Measurements from ENCODE around the gene DYSF.

Gene DYSF

DNA sequence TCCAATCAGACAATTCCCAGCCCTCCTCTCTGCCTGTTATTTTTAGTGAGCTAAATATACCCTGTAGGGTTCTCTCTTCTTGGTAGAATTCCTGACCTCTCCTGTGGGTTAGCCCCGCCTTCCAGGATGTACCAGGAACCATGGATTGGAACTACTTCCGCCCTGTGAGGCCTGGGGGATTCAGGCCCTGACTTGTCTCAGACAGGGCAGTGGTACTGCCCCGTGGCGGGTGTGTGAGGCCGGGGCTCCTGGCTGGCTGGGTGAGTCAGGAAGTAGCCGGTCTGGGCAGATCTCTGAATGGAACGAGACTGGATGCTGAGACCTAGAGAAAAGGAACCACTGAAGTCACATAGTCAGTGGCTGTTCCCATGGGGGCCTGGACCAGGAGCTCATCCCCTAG lies 50.5 kb downstream of the DYSF start:
- Histone ChIP-seq H3K27ac (ENCODE audit: low read length) (no peak overlapping the region), H3K36me3 (ENCODE audit: control insufficient read depth in 2 of 2, insufficient read depth in 2 of 2, low read length in 2 of 2) (no peaks in the 10 kb centered on the region), H3K4me3 (ENCODE audit: low read length in 2 of 2) (no peak overlapping the region), H3K9me3 (ENCODE audit: control insufficient read depth in 2 of 2, low read length in 2 of 2) (no peaks in the 10 kb centered on the region), H3K4me1 (ENCODE audit: control insufficient read depth, insufficient read depth, low read length) (peaks cover 25% of the 10 kb centered on the region), H3K27me3 (ENCODE audit: control insufficient read depth in 1 of 2, insufficient read depth in 2 of 2, low read length in 2 of 2) (no peaks in the 10 kb centered on the region), H3K9ac (ENCODE audit: low read length in 2 of 2) (no peak overlapping the region)

- no peaks in the 10 kb centered on the region for H3K9me3 ChIP-seq (ENCODE audit: control insufficient read depth in 2 of 2, low read length in 2 of 2)
- no peak overlapping the region for H3K4me3 ChIP-seq (ENCODE audit: low read length in 2 of 2)
- H3K9ac ChIP-seq (ENCODE audit: low read length in 2 of 2) = no peak overlapping the region
- H3K27ac ChIP-seq (ENCODE audit: low read length) = no peak overlapping the region
- no peaks in the 10 kb centered on the region for H3K36me3 ChIP-seq (ENCODE audit: control insufficient read depth in 2 of 2, insufficient read depth in 2 of 2, low read length in 2 of 2)
- no peaks in the 10 kb centered on the region for H3K27me3 ChIP-seq (ENCODE audit: control insufficient read depth in 1 of 2, insufficient read depth in 2 of 2, low read length in 2 of 2)
- H3K4me1 ChIP-seq (ENCODE audit: control insufficient read depth, insufficient read depth, low read length) = peaks cover 24% of the 10 kb centered on the region
Observed at GRCh38 chr2:71504611-71505010, 51.2 kb downstream of the DYSF start.

DNA sequence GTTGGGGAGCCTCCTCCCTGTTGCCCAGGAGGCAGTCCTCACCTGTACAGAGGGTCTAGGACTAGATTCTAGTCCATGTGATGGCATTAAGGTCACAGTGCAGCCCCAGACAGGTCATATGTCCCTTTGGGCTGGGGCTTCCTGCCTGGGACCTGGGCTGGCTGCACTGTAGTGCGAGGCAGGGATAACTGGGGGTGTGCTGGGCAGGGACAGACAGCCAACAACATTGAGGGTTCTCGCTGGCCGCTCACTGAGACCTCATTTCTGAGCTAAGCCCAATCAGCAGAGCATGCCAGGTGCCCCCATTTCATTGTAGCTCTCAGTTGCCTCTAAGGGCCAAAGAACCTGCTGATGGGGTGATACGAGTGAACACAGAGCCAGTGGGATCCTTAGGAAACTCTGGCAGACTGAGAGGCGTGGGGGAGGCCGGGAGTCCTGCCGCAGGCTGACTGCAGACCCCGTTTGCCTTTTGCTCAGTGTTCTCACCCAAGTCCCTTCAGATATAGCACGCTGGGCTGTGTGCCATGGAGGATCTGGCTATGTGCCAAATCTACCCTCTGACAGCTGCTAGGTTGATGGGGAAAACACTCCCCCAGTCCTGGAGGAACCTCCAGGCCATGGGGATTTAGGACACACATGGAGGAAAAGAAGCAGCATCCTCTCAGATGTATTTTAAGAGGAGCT lies 51.9 kb downstream of the DYSF start:
- Histone ChIP-seq H3K9me3 (ENCODE audit: control insufficient read depth in 2 of 2, low read length in 2 of 2) (no peaks in the 10 kb centered on the region), H3K27me3 (ENCODE audit: control insufficient read depth in 1 of 2, insufficient read depth in 2 of 2, low read length in 2 of 2) (no peaks in the 10 kb centered on the region), H3K27ac (ENCODE audit: low read length) (no peak overlapping the region), H3K9ac (ENCODE audit: low read length in 2 of 2) (no peak overlapping the region), H3K36me3 (ENCODE audit: control insufficient read depth in 2 of 2, insufficient read depth in 2 of 2, low read length in 2 of 2) (no peaks in the 10 kb centered on the region), H3K4me3 (ENCODE audit: low read length in 2 of 2) (no peak overlapping the region), H3K4me1 (ENCODE audit: control insufficient read depth, insufficient read depth, low read length) (peaks cover 21% of the 10 kb centered on the region)

DNA sequence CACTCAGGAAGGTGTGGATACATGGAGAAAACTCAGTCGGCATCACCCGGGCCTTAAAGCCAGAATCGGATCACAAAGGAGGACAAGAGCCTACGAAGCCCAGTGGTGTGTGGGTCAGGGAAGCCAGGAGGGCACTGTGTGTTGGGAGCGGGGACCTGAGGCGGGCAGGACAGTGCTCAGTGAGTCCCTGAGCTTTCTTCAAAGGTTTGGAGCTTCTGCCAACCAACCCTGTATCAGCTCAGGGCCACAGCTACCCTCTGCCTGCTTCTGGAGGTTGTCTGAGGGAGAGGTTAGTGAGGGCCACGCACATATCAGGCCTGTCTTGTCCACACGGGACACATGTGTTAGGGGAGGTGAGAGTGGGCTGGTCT lies 52.4 kb downstream of the DYSF start:
- Histone ChIP-seq H3K27ac (ENCODE audit: low read length) (no peak overlapping the region), H3K4me3 (ENCODE audit: low read length in 2 of 2) (no peak overlapping the region), H3K4me1 (ENCODE audit: control insufficient read depth, insufficient read depth, low read length) (peaks cover 19% of the 10 kb centered on the region), H3K36me3 (ENCODE audit: control insufficient read depth in 2 of 2, insufficient read depth in 2 of 2, low read length in 2 of 2) (no peaks in the 10 kb centered on the region), H3K27me3 (ENCODE audit: control insufficient read depth in 1 of 2, insufficient read depth in 2 of 2, low read length in 2 of 2) (no peaks in the 10 kb centered on the region), H3K9ac (ENCODE audit: low read length in 2 of 2) (no peak overlapping the region), H3K9me3 (ENCODE audit: control insufficient read depth in 2 of 2, low read length in 2 of 2) (no peaks in the 10 kb centered on the region)

DNA sequence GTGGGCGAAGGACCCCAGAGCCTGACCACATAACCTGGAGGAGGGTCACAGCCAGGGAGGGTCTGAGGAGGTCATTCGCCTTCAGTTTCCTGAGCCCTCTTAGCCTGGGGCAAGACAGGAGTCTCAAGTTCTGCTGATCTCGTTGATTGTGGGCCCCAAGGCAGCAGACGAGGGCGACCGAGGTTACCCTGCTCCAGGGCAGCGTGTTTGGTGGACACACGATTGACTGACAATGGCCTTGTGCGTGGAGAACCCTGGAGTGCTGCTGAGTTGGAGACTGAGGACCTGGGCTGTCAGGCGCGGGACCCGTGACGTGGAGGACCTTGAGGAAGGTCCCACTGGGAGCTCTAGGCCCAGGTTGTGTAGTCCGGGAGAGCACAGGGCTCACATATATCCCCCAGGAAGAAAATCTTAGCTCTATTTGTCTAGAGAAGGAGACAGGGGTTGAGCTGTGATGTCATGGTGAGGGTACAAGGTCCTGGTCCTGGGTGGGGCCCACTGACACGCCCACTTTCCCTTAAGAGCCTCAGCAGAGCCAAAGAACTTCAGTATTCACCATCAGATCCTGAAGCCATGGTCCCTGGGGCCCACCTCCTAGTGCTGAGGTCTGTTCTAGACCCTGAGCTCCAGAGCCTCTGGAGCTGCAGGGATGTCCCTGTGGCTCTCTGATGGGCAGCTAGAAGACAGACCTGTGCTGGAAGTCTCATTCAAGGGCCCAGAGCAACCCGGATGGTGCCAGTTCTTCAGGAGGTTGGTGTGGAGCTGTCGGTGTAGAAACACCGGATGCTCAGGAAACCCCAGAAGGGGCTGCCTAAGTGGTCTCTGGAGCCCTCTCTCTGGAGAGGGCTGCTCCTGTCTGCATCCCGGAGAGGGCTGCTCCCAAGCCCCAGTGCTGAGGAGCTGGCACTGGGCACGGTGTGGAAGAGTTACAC lies 53.1 kb downstream of the DYSF start:
- no peaks in the 10 kb centered on the region for H3K9me3 ChIP-seq (ENCODE audit: control insufficient read depth in 2 of 2, low read length in 2 of 2)
- no peak overlapping the region for H3K4me3 ChIP-seq (ENCODE audit: low read length in 2 of 2)
- no peak overlapping the region for H3K27ac ChIP-seq (ENCODE audit: low read length)
- no peaks in the 10 kb centered on the region for H3K27me3 ChIP-seq (ENCODE audit: control insufficient read depth in 1 of 2, insufficient read depth in 2 of 2, low read length in 2 of 2)
- no peaks in the 10 kb centered on the region for H3K36me3 ChIP-seq (ENCODE audit: control insufficient read depth in 2 of 2, insufficient read depth in 2 of 2, low read length in 2 of 2)
- H3K4me1 ChIP-seq (ENCODE audit: control insufficient read depth, insufficient read depth, low read length) = peaks cover 18% of the 10 kb centered on the region
- no peak overlapping the region for H3K9ac ChIP-seq (ENCODE audit: low read length in 2 of 2)

DNA sequence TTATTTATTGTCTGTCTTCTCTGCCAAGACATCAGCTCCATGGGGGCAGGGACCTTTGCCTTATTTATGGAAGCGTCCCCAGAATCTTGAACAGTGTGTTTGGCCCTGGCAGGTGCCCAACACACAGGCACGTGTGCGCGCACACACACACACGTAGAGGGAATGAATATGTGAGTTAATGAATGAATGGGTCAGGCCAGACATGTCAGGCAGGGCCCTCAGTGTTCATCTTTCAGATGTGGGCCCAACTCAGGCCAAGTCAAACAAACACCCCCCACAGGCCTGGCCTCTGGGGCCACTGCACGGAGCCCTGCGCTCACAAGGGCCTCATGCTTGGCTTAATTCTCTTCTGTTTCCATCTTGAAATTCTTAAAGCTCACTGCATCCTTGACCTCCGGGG lies 54.1 kb downstream of the DYSF start:
- no peak overlapping the region for H3K9ac ChIP-seq (ENCODE audit: low read length in 2 of 2)
- no peaks in the 10 kb centered on the region for H3K36me3 ChIP-seq (ENCODE audit: control insufficient read depth in 2 of 2, insufficient read depth in 2 of 2, low read length in 2 of 2)
- no peak overlapping the region for H3K27ac ChIP-seq (ENCODE audit: low read length)
- no peaks in the 10 kb centered on the region for H3K27me3 ChIP-seq (ENCODE audit: control insufficient read depth in 1 of 2, insufficient read depth in 2 of 2, low read length in 2 of 2)
- H3K9me3 ChIP-seq (ENCODE audit: control insufficient read depth in 2 of 2, low read length in 2 of 2) = no peaks in the 10 kb centered on the region
- H3K4me1 ChIP-seq (ENCODE audit: control insufficient read depth, insufficient read depth, low read length) = peaks cover 18% of the 10 kb centered on the region
- H3K4me3 ChIP-seq (ENCODE audit: low read length in 2 of 2) = no peak overlapping the region

- no peaks in the 10 kb centered on the region for H3K36me3 ChIP-seq (ENCODE audit: control insufficient read depth in 2 of 2, insufficient read depth in 2 of 2, low read length in 2 of 2)
- H3K27me3 ChIP-seq (ENCODE audit: control insufficient read depth in 1 of 2, insufficient read depth in 2 of 2, low read length in 2 of 2) = no peaks in the 10 kb centered on the region
- no peaks in the 10 kb centered on the region for H3K9me3 ChIP-seq (ENCODE audit: control insufficient read depth in 2 of 2, low read length in 2 of 2)
- H3K27ac ChIP-seq (ENCODE audit: low read length) = no peak overlapping the region
- H3K9ac ChIP-seq (ENCODE audit: low read length in 2 of 2) = no peak overlapping the region
- no peak overlapping the region for H3K4me3 ChIP-seq (ENCODE audit: low read length in 2 of 2)
- peaks cover 4% of the 10 kb centered on the region for H3K4me1 ChIP-seq (ENCODE audit: control insufficient read depth, insufficient read depth, low read length)
Observed at GRCh38 chr2:71510196-71510807, 56.9 kb downstream of the DYSF start.

DNA sequence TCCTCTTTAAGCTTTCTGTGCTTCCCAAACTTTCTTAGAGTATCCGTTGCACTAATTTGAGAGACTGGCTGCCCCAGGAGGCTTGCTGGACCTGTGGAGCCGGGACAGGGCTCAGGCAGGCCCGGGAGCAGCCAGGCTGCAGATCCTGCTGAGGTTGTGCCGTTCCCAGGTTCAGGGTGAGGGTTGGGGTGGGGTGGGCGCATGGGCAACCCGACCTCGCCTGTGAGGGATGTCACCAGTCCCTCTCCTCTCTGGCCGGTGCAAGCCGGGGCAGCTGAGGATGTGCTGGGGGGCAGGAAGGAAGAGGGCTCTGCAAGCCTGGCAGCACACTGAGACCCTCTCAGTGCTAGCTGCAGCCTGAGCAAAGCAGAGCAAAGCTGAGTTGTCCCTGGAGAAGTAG lies 57.6 kb downstream of the DYSF start:
- Histone ChIP-seq H3K27me3 (ENCODE audit: control insufficient read depth in 1 of 2, insufficient read depth in 2 of 2, low read length in 2 of 2) (no peaks in the 10 kb centered on the region), H3K9me3 (ENCODE audit: control insufficient read depth in 2 of 2, low read length in 2 of 2) (no peaks in the 10 kb centered on the region), H3K4me1 (ENCODE audit: control insufficient read depth, insufficient read depth, low read length) (no peaks in the 10 kb centered on the region)

DNA sequence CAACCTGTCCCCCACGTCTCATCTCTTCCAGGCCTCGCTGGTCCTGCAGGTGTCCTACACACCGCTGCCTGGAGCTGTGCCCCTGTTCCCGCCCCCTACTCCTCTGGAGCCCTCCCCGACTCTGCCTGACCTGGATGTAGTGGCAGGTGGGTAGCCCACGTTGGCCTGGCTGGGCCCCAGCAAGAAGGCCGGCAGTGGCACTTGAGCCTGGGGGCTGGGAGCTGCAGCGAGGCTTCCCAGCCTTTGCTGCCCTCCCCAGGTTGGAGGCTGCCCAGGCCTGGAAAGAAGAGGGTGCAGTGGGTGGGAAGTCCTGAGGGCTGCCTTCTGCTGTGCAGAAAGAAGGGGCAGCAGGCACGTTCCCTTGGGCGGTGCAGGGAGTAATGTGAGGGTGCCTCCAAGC lies 58.4 kb downstream of the DYSF start:
- Histone ChIP-seq H3K4me3 (ENCODE audit: low read length in 2 of 2) (no peak overlapping the region), H3K27me3 (ENCODE audit: control insufficient read depth in 1 of 2, insufficient read depth in 2 of 2, low read length in 2 of 2) (no peaks in the 10 kb centered on the region), H3K9ac (ENCODE audit: low read length in 2 of 2) (no peak overlapping the region), H3K36me3 (ENCODE audit: control insufficient read depth in 2 of 2, insufficient read depth in 2 of 2, low read length in 2 of 2) (peaks cover 7 to 12% of the 10 kb centered on the region in 2 donors), H3K27ac (ENCODE audit: low read length) (no peak overlapping the region), H3K9me3 (ENCODE audit: control insufficient read depth in 2 of 2, low read length in 2 of 2) (no peaks in the 10 kb centered on the region), H3K4me1 (ENCODE audit: control insufficient read depth, insufficient read depth, low read length) (no peaks in the 10 kb centered on the region)

More for the DNA sequence above, 57.6 kb downstream of the DYSF start:
- no peak overlapping the region for H3K4me3 ChIP-seq (ENCODE audit: low read length in 2 of 2)
- no peak overlapping the region for H3K9ac ChIP-seq (ENCODE audit: low read length in 2 of 2)
- no peak overlapping the region for H3K27ac ChIP-seq (ENCODE audit: low read length)
- peaks cover 2 to 3% of the 10 kb centered on the region in 2 donors for H3K36me3 ChIP-seq (ENCODE audit: control insufficient read depth in 2 of 2, insufficient read depth in 2 of 2, low read length in 2 of 2)

GRCh38 chr2:71512386-71512785 lies 59.0 kb downstream of the DYSF start:
- Histone ChIP-seq H3K36me3 (ENCODE audit: control insufficient read depth in 2 of 2, insufficient read depth in 2 of 2, low read length in 2 of 2) (peaks cover 10 to 15% of the 10 kb centered on the region in 2 donors), H3K9ac (ENCODE audit: low read length in 2 of 2) (no peak overlapping the region), H3K27me3 (ENCODE audit: control insufficient read depth in 1 of 2, insufficient read depth in 2 of 2, low read length in 2 of 2) (no peaks in the 10 kb centered on the region), H3K9me3 (ENCODE audit: control insufficient read depth in 2 of 2, low read length in 2 of 2) (no peaks in the 10 kb centered on the region), H3K27ac (ENCODE audit: low read length) (no peak overlapping the region), H3K4me1 (ENCODE audit: control insufficient read depth, insufficient read depth, low read length) (no peaks in the 10 kb centered on the region), H3K4me3 (ENCODE audit: low read length in 2 of 2) (no peak overlapping the region)
